Jurkat, Clone E6-1 (cell line): Measurements from ENCODE around the gene ATP2C2.
A peak's percentile ranks its signal among the peaks of the same experiment; 100 is the strongest.

Experiments used
- DNase-seq: peaks from one replicate; pipeline ENCODE4 v3.0.0-alpha.2; 2011; ENCODE audit warnings: low read depth, low spot score
- H3K4me3 ChIP-seq: 2 replicates; pipeline ENCODE4 v1.5.1; 2011; ENCODE audit warnings: mild to moderate bottlenecking, low read length, control low read depth, moderate library complexity

The ATP2C2 gene

DNA sequence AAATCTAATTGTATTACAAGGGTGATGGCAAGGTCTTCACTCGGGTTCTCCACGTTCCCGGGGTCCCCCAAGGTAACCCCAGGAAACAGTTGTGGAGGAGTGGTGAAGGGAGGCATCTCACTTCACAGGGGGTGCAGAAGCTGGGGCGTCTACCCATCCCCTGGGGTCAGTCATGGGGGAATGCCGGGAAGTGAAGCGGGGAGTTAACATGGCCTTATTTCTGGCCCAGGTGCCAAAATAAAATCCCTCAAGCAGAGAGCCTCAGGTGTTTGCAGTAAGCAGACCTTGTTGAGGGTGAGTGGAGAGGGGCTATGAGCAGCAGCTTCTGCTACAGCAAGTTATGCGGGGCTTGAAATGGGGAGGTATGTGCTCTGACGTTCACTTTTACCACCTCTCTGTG, 9.0 kb upstream of the ATP2C2 start:
- H3K4me3 ChIP-seq, result no peak overlapping the region
- DNase-seq, result no peak

GRCh38 chr16:84360170-84360569, 8.2 kb upstream of the ATP2C2 start:
- H3K4me3 ChIP-seq, result no peak overlapping the region
- peak; percentile 63 for DNase-seq

- H3K4me3 ChIP-seq, result no peak overlapping the region
- no peak for DNase-seq
Observed at GRCh38 chr16:84360748-84361147, 7.6 kb upstream of the ATP2C2 start.

- DNase-seq, result no peak
- H3K4me3 ChIP-seq, result no peak overlapping the region
Observed at GRCh38 chr16:84361546-84361945, 6.8 kb upstream of the ATP2C2 start.

DNA sequence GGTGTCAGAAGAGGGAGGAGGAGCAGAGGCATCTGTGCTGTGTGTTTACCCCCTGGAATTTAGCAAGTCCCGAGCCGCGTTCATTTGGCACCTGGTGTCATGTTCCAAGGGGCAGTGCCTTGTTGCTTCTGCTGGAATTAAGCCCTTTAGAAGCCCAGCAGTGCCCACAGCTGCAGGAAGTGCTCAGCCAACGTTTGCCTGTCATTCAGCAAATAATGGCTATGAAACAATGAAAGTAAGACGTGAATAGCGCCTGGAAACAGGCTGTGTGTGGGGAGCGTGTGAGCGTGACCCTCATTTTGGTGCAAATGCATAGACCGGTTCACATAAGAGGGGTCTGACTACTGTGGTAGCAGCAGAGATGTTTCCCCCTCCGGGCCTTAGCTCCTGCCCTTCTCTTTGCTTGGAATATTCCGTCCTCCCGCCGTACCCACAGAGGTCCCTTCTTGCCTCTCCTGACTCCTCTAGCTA, 5.8 kb upstream of the ATP2C2 start:
- no peak overlapping the region for H3K4me3 ChIP-seq
- DNase-seq, result no peak

DNA sequence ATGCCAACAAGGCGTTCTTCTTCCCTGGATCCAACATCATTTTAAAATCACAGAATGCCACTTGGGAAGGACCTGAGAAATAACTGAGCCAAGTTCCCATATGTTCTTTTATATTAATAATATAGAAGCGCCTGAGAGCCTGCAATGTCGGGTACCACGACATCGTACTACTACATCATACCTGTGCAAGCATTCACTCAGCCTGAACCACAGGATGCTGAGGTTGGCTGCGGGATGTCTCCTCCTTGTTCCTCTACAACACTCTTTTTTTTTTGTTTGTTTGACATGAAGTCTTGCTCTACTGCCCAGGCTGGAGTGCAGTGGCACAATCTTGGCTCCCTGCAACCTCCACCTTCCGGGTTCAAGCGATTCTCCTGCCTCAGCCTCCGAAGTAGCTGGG, 2.1 kb upstream of the ATP2C2 start:
- DNase-seq, result no peak
- H3K4me3 ChIP-seq, result no peak overlapping the region

- H3K4me3 ChIP-seq, result no peak overlapping the region
- no peak for DNase-seq
Observed at GRCh38 chr16:84367297-84367680, 1.0 kb upstream of the ATP2C2 start.

GRCh38 chr16:84367750-84368307, 509 bp upstream of the ATP2C2 start:
- no peak for DNase-seq
- no peak overlapping the region for H3K4me3 ChIP-seq

GRCh38 chr16:84369105-84369504, 767 bp downstream of the ATP2C2 start:
- no peak for DNase-seq
- H3K4me3 ChIP-seq, result no peak overlapping the region

- no peak for DNase-seq
- H3K4me3 ChIP-seq, result no peak overlapping the region
Observed at GRCh38 chr16:84369938-84370627, 1.7 kb downstream of the ATP2C2 start.

DNA sequence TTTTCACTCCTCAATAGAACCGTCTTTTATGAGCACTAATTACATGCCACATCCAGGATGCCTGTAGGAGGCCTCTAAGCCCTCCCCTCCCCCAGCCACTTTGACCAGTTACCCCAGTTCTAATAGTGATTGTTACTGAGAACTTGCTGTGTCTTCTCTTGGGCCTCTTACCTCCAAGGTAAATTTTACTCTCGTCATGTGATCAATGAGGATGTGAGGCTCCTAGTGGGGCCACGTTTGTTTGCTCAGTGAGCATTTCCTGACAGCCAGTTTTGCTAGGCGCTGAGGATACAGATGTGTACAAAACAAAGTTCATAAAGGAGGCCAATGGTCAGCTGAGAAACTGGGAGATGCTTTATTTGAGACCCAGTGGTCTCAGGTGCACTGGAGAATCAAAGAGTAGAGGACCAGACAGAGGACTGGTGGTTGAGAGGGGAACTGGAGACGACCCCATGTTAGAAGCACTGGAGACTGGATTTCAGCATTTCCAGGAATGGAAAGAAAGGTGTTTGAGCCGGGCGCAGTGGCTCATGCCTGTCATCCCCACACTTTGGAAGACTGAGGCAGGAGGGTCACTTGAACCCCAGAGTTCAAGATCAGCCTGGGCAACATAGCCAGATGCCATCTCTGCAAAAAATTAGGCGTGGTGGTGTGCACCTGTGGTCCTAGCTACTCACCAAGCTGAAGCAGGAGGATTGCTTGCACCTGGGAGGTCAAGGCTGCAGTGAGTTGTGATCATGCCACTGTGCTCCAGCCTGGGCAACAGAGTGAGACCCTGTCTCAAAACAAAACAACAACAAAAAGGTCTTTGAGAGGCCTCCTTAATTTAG, 2.6 kb downstream of the ATP2C2 start:
- no peak overlapping the region for H3K4me3 ChIP-seq
- DNase-seq, result no peak

DNA sequence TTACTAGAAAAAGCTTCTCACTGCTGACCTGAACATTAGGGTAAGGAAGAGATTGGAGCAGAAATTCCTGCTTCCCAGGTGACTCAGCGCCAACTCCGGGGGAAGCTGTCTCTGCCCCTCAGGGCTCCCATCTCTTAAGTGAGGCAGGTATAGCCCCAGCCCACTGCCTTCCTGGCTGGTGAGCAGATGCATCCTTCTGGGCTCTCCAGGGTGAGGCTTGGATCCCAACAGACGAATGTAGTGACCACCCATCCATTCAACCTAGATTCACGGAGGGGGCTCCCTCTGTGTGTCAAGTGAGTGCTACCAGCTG, 3.2 kb downstream of the ATP2C2 start:
- H3K4me3 ChIP-seq, result no peak overlapping the region
- no peak for DNase-seq

GRCh38 chr16:84373907-84374489, 5.7 kb downstream of the ATP2C2 start:
- no peak overlapping the region for H3K4me3 ChIP-seq

GRCh38 chr16:84378099-84378498, 9.8 kb downstream of the ATP2C2 start:
- no peak for DNase-seq
- H3K4me3 ChIP-seq, result no peak overlapping the region

More at GRCh38 chr16:84373907-84374489, 5.7 kb downstream of the ATP2C2 start:
- DNase-seq, result no peak

- no peak for DNase-seq
Observed at GRCh38 chr16:84378567-84378966, 10.2 kb downstream of the ATP2C2 start.

GRCh38 chr16:84379008-84379708, 10.8 kb downstream of the ATP2C2 start:
- no peak for DNase-seq
- no peak overlapping the region for H3K4me3 ChIP-seq

More at GRCh38 chr16:84378567-84378966, 10.2 kb downstream of the ATP2C2 start:
- H3K4me3 ChIP-seq, result no peak overlapping the region

DNA sequence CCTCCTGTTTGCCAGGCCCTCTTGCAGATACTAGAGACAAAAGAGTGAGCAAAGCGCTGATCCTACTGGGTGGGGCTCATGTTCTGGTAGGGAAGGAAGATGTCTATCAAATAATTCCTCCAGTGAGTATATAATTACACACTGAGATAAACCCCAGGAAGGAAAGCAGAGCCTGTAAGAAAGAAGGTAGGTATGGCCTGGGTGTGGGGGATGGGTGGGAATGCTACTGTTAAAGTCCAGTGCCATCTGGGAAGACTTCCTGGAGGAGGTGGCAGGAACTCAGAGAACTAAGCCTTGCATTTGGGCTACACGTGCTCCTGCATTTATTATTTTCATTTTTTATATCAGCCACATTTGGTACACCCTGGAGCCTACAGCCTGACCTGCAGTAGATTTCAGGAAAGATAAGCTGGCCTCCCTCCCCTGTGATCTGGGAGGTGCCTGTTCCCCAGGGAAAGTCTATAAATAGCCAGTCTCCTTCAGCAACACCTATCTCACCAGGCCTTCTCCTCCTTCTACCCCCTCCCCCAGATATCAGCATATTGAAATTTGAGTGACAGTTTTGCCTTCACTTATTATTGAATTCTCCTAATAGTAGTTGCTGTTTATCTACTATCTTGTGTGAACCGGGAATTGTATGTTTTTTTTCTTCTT, 11.5 kb downstream of the ATP2C2 start:
- DNase-seq, result no peak
- no peak overlapping the region for H3K4me3 ChIP-seq

DNA sequence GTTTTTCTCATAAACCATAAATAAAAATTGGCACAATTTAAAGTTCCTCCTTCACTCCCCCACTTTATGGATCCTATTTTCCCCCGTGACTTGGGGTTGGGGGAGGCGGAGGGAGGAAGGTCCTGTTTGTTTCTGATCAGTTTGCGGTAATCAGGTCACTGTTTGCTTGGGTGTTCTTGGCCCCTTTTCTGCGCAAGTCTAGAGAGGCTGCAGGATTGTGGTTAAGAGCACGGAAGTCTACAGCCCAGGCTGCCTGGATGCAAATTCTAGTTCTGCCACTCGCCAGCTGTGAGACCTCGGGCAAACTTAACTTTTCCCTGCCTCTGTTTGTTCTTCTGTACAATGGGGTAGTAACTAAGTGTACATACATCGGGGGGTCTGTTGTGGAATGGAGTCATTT, 12.1 kb downstream of the ATP2C2 start:
- DNase-seq, result peak; percentile 64
- H3K4me3 ChIP-seq, result no peak overlapping the region

DNA sequence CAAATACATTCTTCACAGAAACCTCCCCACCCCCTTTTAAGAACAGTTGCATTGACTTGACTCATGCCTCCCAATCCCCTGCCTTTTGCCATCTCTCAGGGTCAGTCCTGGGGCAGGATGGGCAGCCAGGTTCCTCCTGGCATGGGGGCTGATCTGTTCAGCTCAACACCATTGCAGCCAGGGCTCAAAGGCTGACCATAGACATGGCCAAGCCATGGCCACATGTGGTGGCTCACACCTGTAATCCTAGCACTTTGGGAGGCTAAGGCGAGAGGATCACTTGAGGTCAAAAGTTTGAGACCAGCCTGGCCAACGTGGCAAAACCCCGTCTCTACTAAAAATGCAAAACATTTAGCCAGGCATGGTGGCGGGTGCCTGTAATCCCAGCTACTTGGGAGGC, 14.1 kb downstream of the ATP2C2 start:
- no peak for DNase-seq
- no peak overlapping the region for H3K4me3 ChIP-seq
